ENCODE measurements around the gene CANT1. TPM values are rescaled to one million over a fixed set of nuclear protein-coding genes. Genes with fewer than 3 reads are reported as not detected.

The CANT1 gene
- total RNA-seq, 1 experiment from 2014 or later = 33.0 TPM

DNA sequence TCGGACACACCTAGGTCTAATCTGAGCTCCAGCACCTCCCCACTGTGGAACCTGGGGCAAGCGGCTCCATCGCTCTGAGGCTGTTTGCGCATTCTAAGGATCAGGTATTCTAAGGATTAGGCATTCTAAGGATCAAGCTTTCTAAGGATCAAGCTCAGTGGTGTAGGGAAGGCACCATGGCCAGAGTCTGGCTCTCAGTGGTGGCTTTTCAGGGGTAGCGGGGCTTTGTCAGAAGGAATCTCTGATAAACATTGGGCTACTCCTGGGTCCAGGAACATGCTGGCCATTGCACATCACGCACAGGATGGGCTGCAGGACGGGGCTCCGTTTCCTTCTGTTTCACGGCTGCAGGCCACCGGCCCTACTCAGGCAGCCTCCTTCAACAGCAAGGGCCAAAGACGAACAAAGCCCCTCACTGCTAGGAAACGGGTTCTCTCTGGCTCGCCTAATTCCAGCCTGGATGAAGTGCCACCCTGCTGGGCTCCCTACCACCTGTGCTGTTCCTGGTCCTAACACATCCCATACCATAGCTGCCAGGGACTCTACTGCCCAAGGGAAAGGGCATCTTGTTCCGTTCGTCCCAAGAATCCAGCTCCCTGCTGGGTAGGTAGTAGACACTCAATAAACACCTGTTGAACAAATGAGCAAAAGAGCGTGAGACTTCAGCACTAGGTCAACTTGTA lies 19.9 kb upstream of the CANT1 start:
- no peak overlapping the region for H3K56ac ChIP-seq (ENCODE audit: insufficient read length, low read depth, low read length)
- H3K79me1 ChIP-seq (ENCODE audit: insufficient read depth, low read depth, low read length, poor library complexity, severe bottlenecking) = no peaks in the 10 kb centered on the region
- H4K91ac ChIP-seq (ENCODE audit: insufficient read length, low read depth, low read length) = no peak overlapping the region
- H3K27ac Mint-ChIP-seq = no peak overlapping the region
- DNase-seq = no peak
- H3K23ac ChIP-seq (ENCODE audit: insufficient read length, low read depth, low read length) = no peak overlapping the region
- no peaks in the 10 kb centered on the region for H3K4me1 ChIP-seq (ENCODE audit: insufficient read depth, low read length)
- no peak overlapping the region for H2AK5ac ChIP-seq (ENCODE audit: insufficient read length, low read length)
- peaks cover 5 to 20% of the 10 kb centered on the region in 2 experiments; a peak in 3 of 4 replicates for H3K4me1 Mint-ChIP-seq
- no peak overlapping the region for H3K27ac ChIP-seq (ENCODE audit: insufficient read length, low read depth, low read length)
- no peaks in the 10 kb centered on the region for H3K79me2 ChIP-seq (ENCODE audit: insufficient read depth, low read length)
- no peak overlapping the region for H3K4me3 Mint-ChIP-seq
- H3K14ac ChIP-seq (ENCODE audit: insufficient read depth, low read length) = no peak overlapping the region
- no peak overlapping the region for H3K18ac ChIP-seq (ENCODE audit: insufficient read length, low read depth, low read length)
- no peak overlapping the region for H2BK15ac ChIP-seq (ENCODE audit: low read depth, low read length)
- no peaks in the 10 kb centered on the region; a peak in 1 of 7 replicates for H3K36me3 Mint-ChIP-seq (ENCODE audit: insufficient read depth in 1 of 3, low read depth in 3 of 3)
- no peak overlapping the region for H2BK12ac ChIP-seq (ENCODE audit: insufficient read length, low read depth, low read length)
- no peak overlapping the region for H2BK20ac ChIP-seq (ENCODE audit: low read depth, low read length, poor library complexity, severe bottlenecking)
- no peak overlapping the region for H2BK120ac ChIP-seq (ENCODE audit: low read depth, low read length, poor library complexity, severe bottlenecking)
- H2BK5ac ChIP-seq (ENCODE audit: insufficient read length, low read length) = no peak overlapping the region
- H3K23me2 ChIP-seq (ENCODE audit: insufficient read length, low read depth, low read length, poor library complexity, severe bottlenecking) = peaks cover 7% of the 10 kb centered on the region
- TF ChIP-seq, protein P1, sequence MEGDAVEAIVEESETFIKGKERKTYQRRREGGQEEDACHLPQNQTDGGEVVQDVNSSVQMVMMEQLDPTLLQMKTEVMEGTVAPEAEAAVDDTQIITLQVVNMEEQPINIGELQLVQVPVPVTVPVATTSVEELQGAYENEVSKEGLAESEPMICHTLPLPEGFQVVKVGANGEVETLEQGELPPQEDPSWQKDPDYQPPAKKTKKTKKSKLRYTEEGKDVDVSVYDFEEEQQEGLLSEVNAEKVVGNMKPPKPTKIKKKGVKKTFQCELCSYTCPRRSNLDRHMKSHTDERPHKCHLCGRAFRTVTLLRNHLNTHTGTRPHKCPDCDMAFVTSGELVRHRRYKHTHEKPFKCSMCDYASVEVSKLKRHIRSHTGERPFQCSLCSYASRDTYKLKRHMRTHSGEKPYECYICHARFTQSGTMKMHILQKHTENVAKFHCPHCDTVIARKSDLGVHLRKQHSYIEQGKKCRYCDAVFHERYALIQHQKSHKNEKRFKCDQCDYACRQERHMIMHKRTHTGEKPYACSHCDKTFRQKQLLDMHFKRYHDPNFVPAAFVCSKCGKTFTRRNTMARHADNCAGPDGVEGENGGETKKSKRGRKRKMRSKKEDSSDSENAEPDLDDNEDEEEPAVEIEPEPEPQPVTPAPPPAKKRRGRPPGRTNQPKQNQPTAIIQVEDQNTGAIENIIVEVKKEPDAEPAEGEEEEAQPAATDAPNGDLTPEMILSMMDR (conservative IDR thresholded peaks at IDR 0.05) = no peak
- no peak overlapping the region for H3K9ac ChIP-seq (ENCODE audit: extremely low read depth, insufficient read length, low read length)
- no CpG with 5 or more reads among the region's 16 CpGs for WGBS (ENCODE audit: extremely low coverage, insufficient read length, low lambda C conversion rate)
- H3K9me3 ChIP-seq (ENCODE audit: control insufficient read depth, low read depth, low read length) = no peaks in the 10 kb centered on the region
- no peak overlapping the region for H3K4me2 ChIP-seq (ENCODE audit: insufficient read depth, insufficient read length, low read length)
- no peaks in the 10 kb centered on the region for H3K9me3 Mint-ChIP-seq
- no peak overlapping the region for H2AFZ ChIP-seq (ENCODE audit: low read length)
- H4K5ac ChIP-seq (ENCODE audit: insufficient read length, low read depth, low read length) = no peak overlapping the region
- H3T11ph ChIP-seq (ENCODE audit: low read length) = no peak overlapping the region
- H3K27me3 Mint-ChIP-seq (ENCODE audit: low read depth) = peaks cover 99% of the 10 kb centered on the region
- peaks cover 11% of the 10 kb centered on the region; the same call in 1 of the 2 replicates for H3K27me3 ChIP-seq (ENCODE audit: insufficient read depth, low read length)
- H4K8ac ChIP-seq (replicated peaks; ENCODE audit: insufficient read length, low read depth, low read length) = no peak overlapping the region
- H4K20me1 ChIP-seq (ENCODE audit: control insufficient read depth, insufficient read depth, insufficient read length) = no peaks in the 10 kb centered on the region
- no peak overlapping the region for H3K4ac ChIP-seq (ENCODE audit: low read depth, low read length)
